NCI-H1092 treated with DMSO at 0.1 percent for 48 hours (cell line): ENCODE data around the gene NAT8L.

ENCODE experiments used
- DNase-seq: peaks from one replicate; lab custom pipeline; 2025; lab: John Stamatoyannopoulos, UW

Gene NAT8L

GRCh38 chr4:2094545-2094944 lies 35.4 kb downstream of the NAT8L start:
- no peak for DNase-seq

GRCh38 chr4:2095236-2096072 lies 36.3 kb downstream of the NAT8L start:
- no peak for DNase-seq

- DNase-seq: no peak
Observed at GRCh38 chr4:2096073-2096609, 37.0 kb downstream of the NAT8L start.

GRCh38 chr4:2101346-2102044 lies 42.4 kb downstream of the NAT8L start:
- DNase-seq: no peak

- no peak for DNase-seq
Observed at GRCh38 chr4:2102045-2102883, 43.1 kb downstream of the NAT8L start.

GRCh38 chr4:2103127-2103842 lies 44.2 kb downstream of the NAT8L start:
- DNase-seq: no peak

GRCh38 chr4:2103843-2104547 lies 44.9 kb downstream of the NAT8L start:
- DNase-seq: no peak

GRCh38 chr4:2104556-2105345 lies 45.6 kb downstream of the NAT8L start:
- DNase-seq: no peak

- no peak for DNase-seq
Observed at GRCh38 chr4:2105559-2105958, 46.4 kb downstream of the NAT8L start.

GRCh38 chr4:2116687-2117400 lies 57.7 kb downstream of the NAT8L start:
- DNase-seq: no peak
